K562 (cell line): ENCODE measurements around the gene UBE2G2. TPM values are rescaled to one million over a fixed set of nuclear protein-coding genes. Genes with fewer than 3 reads are reported as not detected.

Experiments used
- BCLAF1 ChIP-seq, 2 experiments: fragments of 450-650 bp in 1 of 2; IDR thresholded peaks; 2 replicates each; pipeline ENCODE4 v1.6.1; 2011 to 2017; ENCODE audit warnings: low read depth in 2 of 2, antibody characterized with exemption in 1 of 2, borderline replicate concordance in 1 of 2, low read length in 1 of 2, mild to moderate bottlenecking in 1 of 2, mixed read lengths in 1 of 2; ENCODE audit not compliant: control insufficient read depth in 1 of 2
- FOS ChIP-seq: IDR thresholded peaks from 3 replicates; pipeline ENCODE4 v1.6.1; 2011; ENCODE audit not compliant: insufficient read length; ENCODE audit errors: extremely low read depth
- FOXJ2 ChIP-seq: fragments of 200-800 bp; sonication (Bioruptor generic); IDR thresholded peaks from 2 replicates; pipeline ENCODE4 v1.6.1; 2016; ENCODE audit warnings: missing genetic modification characterization, missing compliant biosample characterization
- SP2 ChIP-seq: IDR thresholded peaks from 2 replicates; pipeline ENCODE4 v1.6.1; 2011; ENCODE audit warnings: mild to moderate bottlenecking, low read depth, low read length, moderate library complexity; ENCODE audit not compliant: poor library complexity, severe bottlenecking; ENCODE audit errors: extremely low read depth
- TBL1XR1 ChIP-seq, 2 experiments: IDR thresholded peaks; 2 replicates each; pipeline ENCODE4 v1.6.1; 2012; ENCODE audit warnings: improper control_type of control experiment in 2 of 2, low read length in 2 of 2, mild to moderate bottlenecking in 1 of 2
- ZFP30 ChIP-seq: fragments of 250-450 bp; sonication (Bioruptor Pico); IDR thresholded peaks from 2 replicates; pipeline ENCODE4 v1.8.0; 2022; ENCODE audit warnings: moderate library complexity, mild to moderate bottlenecking, inconsistent platforms, borderline replicate concordance
- polyA plus RNA-seq, 8 experiments: library from polyadenylated mRNA; depleted of rRNA in 4 of 8; stranded (reverse) in 5 of 8; unstranded in 3 of 8; fragments of >200 nt; fragmentation: Nextera tagmentation in 2 of 8; fragmentation: Illumina TruSeq in 1 of 8; extraction: Ambion mirVana in 2 of 8; extraction: Trizol in 1 of 8; gene quantifications; 2 replicates each; pipeline versions ENCODE4 v1.2.1 to v1.2.3, GENCODE V29; 2011 to 2014; ENCODE audit warnings: inconsistent platforms in 1 of 8, missing spikeins in 1 of 8
- total RNA-seq, 7 experiments: library from RNA; depleted of rRNA in 6 of 7; stranded (reverse); fragments of >200 nt in 6 of 7; fragmentation: Illumina TruSeq in 2 of 7; extraction: Trizol in 2 of 7; gene quantifications; 2 replicates each; pipeline versions ENCODE4 v1.2.1 to v1.2.3, GENCODE V29; 2011 to 2021; ENCODE audit warnings: low replicate concordance in 1 of 7

The UBE2G2 gene
- total and polyA plus RNA-seq, 9 of the 15 experiments (the other 6 are each of a cell fraction or from before 2014, with no cell fraction given) = 47.5 to 225 (median 140) TPM

- no peak for TF ChIP-seq BCLAF1 (IDR thresholded peaks at IDR 0.05; ENCODE audit: borderline replicate concordance in 1 of 2, control insufficient read depth in 1 of 2, low read depth in 2 of 2, low read length in 1 of 2)
- TF ChIP-seq TBL1XR1 (IDR thresholded peaks at IDR 0.05; ENCODE audit: low read length in 2 of 2) = no peak
- TF ChIP-seq FOXJ2 (tag) = no peak
- TF ChIP-seq SP2 = no peak
- TF ChIP-seq FOS = no peak
- no peak for TF ChIP-seq ZFP30 (CRISPR knock-in tag)
- TF ChIP-seq, all 486 proteins: peak for 0
These were observed 72.1 kb downstream of the UBE2G2 start (continued) for GRCh38 chr21:44729336-44730027.
